H4 (cell line): ENCODE data around the gene HPCAL1. TPM values are rescaled to one million over a fixed set of nuclear protein-coding genes. Genes with fewer than 3 reads are reported as not detected.
"Not testable (repeated sequence)": the region's sequence is repeated elsewhere in the genome, so short reads cannot be mapped to it uniquely, and the experiment has no call there.

Experiments used
- DNase-seq: peaks from one replicate; pipeline ENCODE4 v3.0.0-alpha.2; 2015; ENCODE audit warnings: low spot score
- total RNA-seq: library from RNA; depleted of rRNA; stranded (reverse); fragments of >200 nt; shearing (Covaris generic); gene quantifications from 2 replicates; pipeline ENCODE4 v1.2.3, GENCODE V29; 2014; rRNA removed

Gene HPCAL1
- 40.4 and 50.8 TPM in 2 replicates for total RNA-seq

DNA sequence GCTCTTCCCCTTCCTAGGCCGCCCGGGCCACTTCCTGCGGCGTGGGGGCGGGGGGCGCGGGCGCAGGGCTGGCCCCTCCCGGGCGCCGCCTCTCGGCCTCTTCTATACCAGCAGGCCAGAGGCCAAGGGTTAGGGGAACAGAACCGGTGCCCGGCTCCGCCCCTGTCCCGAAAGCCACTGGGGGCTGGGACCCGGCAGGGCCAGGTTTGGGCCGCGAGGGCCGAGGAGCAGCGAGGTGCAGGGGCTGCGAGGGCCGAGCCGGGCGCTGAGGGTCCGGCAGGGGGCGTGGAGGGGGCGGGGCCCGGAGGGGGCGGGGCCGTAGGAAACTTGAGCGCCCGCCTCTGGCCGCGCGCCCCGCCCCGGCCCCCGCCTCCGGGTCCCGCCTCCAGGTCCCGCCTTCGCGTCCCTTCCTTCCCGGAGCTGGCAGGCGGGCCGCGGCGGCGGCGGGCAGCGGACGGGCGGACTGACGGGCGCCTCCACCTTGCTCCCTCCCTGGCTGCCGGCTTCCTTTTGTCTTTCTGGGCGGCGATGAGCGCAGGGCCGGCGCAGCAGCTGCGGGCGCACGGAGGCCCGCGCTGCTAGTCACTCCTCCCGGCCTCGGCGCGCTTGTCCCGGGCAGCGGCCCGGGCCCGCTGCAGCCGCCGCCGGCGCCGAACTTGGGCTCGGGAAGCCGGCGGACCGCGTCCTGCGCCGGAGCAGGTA, at the start of gene HPCAL1:
HPCAL1 (plus strand) TSS at position 426 of the 702 bp plus-strand sequence. CDS start 116,854 bp downstream, outside the sequence.
- DNase-seq = peak; percentile 47

DNA sequence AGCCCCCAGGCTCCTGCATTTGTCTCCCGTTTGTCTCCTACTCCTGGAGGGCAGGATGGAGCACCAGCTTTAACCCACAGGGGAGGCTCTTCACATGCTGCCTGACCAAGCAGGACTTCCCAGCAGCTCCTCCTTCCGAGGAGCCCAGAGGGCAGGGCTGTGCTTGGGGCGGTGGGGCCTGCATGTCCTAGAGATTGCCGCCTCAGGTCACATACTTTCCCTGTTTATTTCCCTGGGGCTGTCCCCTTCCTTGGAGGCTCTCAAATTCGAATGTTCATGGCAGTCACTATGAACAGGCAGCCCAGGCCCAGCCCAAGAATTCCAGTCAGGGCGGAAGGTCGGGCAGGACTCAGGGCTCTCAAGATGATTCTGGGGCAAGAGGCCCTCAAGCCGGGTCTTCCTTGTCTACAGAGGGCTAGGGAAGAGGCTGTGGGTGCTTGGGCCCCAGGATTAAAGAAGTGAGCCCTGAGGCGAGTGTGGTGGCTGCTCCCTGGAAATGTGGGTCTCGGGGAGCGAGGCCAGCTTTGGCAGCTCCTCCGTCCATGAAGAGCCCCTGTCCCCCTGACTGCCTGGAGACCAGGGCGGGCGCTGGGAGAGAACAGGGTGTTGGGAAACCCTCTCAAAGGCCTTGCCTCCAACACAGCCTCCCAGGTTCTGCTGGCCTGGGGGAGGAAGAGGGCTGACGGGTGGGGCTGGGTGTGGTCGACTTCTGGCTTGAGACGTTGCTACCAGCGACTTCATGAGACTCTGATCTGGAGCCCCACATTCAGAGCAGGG, 48.9 kb upstream of the HPCAL1 start:
- DNase-seq = no peak

DNA sequence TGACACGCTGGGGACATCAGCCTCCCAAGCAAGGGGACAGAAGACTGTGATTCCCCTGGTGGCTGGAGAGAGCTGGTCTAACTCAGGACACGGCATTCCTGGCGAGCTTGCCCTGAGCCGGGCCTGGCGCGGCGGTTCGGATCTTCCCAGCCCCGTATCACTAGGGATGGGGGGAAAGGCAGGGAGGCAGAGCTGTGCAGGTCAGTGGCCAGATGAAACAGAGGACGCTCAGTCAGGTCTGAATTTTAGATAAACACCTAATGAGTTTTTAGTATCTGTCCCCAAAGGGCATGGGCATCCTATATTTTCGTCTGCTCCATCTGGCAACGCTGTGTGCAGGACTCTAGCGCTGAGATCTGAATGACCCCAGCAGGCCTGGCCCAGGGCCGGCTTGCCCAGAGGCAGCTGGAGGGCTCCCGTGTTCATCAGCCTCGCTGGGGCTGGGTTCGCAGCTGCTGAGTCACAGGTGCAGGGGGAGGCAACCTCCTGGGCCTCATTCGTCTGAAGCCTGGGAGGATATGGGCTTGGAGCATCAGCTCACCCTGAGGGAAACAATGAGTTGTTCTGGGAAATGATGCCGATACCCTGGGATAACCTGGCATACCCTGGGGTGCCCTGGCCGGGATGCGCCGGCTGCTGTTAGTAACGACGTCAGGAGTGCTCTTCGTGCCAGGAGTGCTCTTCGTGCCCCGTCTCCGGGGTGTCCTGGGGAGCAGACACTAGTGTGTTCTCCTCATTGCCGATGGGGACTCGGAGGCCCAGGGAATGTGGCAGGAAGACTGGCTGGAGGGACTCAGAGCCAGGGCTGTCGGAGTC, 48.1 kb upstream of the HPCAL1 start:
- DNase-seq = peak; percentile 28

DNA sequence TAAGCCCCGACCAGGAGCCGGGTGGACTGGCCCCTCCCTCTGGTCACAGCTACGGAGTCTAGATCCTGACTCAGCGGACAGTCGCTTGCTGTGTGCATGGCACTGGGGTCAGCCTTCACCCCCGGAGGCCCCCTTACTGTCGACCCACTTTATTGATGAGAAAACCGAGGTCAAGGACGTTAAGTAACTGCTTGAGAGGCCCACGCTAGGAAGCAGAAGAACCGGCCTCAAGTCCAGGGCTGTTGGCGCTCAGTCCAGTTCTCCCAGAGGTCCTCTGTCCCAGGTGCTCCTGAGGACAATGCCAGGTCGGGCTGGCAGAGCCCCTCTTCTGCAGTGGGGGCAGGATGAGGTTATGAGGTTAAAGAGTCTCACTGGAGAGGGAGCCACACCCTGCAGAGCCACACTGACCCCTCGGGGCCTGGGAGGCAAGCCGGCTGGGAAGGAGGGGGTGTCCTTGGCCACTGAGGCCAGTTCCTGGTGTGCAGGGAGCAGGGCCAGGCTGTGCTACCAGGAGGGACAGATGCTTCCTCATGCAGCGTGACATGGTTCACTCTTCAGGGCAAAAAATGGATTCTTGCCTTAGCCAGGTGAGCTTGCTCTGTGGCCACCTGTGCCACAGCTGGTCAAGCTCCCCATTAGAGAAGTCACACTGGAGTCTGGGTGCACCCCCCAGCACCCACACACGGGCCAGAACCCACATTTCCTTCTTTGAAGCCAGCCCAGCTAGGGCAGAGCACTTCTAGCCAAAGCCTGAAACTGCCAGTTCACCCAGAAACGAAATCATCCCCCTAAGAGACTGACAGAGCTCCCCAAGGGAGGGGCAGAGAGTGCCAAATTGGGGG, 47.3 kb upstream of the HPCAL1 start:
- no peak for DNase-seq

DNA sequence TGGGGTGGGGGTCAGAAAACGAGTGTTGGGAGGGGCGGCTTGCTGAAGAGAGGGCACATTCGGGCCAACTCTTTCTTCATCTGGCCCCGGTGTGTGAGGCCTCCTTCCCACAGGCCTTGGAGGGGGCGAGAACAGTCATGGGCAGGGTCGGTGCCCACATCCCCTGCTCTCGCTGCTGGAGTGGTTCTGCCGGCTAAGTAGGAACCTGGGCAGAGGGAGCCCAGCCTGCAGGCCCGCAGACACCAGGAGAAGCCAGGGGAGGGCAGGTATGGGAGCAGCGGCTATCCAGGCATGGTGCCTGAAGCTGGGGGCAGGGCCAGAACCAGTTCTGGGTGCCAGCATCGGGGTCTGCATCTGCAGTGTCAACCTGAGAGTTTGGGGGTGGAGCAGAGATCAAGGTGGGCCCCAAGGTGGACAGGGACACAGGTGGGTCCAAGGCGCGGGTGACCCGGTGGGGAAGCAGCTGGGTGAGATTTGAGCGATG, 46.6 kb upstream of the HPCAL1 start:
- no peak for DNase-seq

DNA sequence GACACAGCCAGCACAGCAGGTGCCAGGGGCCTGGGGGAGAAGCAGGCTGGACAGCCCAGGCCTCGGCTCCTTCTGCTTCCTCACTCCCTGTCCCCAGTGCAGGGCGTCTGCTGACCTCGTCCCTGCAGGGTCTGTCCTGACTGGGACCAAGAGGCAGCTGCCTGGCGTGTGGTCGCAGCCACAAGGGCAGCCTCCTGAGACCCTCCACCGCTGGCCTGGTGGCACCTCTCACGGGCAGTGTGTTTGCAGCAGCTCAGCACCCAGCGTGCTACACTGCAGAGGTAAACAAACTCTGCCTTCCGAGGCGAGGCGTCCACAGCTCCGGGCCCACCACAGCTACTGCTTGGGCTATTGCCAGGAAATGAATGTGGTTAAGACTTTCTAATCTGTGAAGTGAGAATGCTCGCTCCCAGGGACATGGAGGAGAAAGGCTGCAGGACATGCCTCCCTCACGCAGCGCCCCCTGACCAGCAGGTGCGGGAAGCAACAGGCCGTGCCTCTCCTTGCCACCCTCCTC, 46.1 kb upstream of the HPCAL1 start:
- DNase-seq = peak; percentile 17

DNA sequence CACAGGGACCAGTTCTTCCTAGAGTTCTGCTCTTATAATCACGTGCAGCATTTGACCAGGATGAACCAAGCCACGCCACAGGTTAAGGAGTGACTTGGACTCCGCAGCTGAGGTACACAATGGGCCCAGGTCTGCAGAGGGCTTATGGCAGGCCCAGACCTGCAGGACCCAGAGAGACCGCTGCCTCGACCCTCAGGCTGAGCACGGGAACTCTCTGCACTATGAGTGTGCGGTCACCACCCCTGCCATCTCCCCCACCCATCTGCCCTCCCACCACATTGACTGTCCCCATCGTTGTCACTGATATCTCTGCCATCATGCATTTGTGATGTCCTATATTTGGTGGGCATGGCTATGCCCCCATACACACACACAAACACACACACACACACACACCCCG, 45.7 kb upstream of the HPCAL1 start:
- DNase-seq = no peak

DNA sequence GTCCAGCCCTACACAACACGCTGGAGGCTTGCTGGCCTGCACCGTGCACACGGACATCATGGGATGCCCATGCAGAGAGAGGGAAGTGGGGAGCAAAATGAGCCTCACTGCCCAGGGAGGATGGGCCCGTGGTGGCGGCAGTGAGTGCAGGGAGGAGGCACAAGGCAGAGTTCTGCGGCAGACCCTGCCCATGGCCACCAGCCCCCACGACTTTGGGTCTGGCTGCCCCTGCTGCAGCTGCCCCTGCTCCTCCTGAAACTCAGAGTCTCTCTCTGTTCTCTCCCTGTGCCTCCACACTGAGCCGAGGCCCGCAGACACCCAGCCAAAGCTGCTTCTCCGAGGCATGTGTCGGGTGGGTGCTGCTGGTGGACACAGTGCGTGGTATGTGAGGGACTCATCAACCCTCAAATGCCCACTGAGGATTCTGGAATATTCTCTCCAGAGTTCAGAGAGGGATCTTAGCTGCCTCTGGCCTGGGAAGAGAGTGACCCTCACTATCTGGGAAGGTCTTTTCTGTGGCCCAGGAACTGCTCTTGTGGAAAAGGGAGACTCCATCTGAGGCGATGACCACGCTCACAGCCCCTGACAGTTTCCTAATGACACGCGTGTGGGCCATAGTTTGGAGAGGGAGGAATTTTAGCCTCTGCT, 45.1 kb upstream of the HPCAL1 start:
- DNase-seq = no peak

DNA sequence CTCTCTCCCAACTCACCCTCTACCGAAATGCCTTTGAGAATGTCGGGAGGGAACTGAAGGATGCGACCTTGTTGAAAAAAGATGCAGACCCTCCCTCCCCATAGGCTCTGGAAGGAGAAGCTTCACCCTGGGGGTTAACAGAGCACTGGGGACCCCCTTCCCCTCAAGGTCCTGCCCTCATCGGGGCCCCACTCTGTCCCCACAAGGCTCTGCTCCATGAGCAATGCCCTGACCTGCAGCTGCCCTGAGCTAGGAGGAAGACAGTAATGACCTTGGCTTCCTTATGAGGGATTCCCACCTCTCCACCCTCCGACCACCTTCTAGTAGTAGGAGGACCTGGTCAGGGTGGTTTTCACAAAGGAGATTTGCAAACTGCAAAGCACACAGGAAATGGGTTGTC, 44.4 kb upstream of the HPCAL1 start:
- DNase-seq = no peak

DNA sequence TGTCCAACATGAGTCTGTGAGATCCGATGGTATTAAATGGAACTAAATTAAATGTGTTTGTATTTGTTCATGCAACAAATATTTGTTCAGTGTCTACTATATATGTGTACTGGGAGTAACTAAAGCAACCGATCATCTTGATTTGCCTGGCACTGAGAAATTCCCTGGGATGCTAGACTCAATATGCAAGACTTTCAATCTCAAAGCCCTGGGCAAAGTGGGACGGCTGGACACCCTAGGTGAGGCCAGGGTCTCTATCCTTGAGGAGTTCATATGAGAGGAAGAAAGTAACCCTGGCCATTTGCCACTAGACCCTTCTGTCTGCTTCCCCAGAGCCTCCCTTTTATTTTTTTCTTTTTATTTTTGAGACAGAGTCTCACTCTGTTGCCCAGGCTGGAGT, 44.0 kb upstream of the HPCAL1 start:
- no peak for DNase-seq

DNA sequence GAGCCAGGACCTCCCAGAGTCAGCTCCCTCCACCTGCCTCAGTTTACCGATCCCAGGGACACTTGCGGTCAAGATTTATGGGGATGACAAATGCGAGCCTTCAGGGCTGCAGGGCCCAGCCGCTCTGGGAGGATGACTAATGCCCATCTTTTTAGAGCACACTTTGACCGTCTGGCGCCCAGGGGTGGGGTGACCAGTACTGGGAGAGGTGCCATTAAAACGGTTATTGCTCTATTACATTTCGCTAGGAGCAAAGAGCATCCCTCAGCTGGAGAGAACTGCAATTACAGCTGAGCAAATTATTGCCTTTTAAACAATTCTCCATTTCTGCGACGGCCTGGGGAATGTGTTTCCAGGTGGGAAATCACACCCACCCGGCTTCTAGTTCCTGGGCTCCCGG, 42.6 kb upstream of the HPCAL1 start:
- no peak for DNase-seq

DNA sequence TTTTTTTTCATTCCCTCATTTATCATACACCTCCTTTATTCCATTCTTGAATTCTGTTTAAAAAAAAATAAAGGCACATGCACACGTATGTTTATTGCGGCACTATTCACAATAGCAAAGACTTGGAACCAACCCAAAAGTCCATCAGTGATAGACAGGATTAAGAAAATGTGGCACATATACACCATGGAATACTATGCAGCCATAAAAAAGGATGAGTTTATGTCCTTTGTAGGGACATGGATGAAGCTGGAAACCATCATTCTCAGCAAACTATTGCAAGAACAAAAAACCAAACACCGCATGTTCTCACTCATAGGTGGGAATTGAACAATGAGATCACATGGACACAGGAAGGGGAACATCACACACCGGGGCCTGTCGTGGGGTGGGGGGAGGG, 39.2 kb upstream of the HPCAL1 start:
- DNase-seq = not testable (repeated sequence)

DNA sequence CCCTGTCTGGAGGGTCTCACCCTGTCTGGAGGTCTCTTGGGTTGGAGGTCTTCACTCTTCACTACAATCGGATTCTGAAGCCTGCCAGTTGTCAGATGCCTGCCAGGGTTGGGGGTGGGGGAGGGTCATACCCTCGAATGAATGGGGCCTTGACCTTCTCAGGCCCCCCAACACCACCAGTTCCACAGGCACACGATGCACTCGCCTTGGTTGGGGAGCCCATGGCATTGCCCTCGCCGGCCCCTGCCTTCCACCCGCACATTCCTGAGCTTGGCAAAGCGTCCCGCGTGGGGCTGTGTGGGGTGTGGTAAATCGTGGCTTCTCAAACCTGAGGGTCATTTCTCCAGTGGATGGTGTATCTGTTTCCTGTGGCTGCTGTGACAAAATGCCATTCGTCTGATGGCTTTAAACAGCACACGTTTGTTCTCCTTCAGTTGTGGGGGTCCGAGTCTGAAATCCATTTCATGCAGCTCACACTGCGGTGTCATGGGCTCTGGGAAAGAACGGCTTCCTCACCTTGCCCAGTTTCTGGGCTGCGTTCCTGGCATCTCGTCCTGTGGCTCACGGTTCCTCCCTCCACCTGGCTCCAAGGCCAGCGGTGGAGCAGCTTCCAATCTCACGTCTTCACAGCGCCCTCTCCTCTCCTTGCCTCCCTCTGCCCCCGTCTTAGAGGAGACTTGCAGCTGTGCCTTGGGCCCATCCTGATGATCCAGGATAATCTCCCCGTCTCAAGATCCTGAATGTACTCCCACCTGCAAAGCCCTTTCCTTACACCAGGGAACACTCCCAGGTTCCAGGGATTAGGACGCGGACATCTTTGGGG, 38.0 kb upstream of the HPCAL1 start:
- DNase-seq = no peak

DNA sequence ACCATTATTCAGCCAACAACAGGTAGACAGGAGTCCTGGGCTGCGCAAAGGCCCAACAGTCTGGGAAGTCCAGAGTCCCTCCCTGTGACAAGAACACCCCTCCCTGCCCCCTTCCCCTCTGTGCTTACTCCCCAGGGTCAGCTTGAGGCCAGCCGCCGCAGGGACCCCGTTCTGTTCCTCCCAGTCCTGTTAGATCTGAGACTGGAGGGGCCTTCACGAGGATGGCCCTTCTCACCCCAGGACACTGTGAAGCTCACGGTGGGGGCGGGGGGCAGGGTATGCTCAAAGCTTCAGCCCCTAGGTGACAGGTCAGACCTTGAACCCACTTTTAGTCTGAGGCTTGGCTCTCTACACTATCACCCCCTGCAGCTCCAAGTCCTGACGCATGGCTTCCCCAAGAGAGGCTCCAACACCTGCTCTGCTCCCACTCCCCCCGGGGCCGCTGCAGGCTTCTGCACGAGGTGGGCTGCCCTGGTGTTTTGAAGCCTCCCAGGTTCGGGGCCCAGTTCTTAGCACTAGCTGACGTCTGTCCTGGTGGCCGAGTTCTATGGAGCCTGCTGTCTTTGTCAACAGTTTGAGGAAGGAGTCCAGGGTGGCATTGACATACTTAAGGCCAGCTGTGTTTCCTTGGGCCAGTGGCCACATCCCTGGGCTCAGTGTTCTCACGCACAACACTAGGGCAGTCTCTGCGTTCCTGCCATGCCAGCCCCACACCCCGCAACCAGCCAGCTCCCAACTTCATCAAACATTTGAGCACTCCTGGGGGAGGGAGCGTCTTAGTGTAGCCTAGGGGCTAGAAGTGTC, 37.2 kb upstream of the HPCAL1 start:
- no peak for DNase-seq

DNA sequence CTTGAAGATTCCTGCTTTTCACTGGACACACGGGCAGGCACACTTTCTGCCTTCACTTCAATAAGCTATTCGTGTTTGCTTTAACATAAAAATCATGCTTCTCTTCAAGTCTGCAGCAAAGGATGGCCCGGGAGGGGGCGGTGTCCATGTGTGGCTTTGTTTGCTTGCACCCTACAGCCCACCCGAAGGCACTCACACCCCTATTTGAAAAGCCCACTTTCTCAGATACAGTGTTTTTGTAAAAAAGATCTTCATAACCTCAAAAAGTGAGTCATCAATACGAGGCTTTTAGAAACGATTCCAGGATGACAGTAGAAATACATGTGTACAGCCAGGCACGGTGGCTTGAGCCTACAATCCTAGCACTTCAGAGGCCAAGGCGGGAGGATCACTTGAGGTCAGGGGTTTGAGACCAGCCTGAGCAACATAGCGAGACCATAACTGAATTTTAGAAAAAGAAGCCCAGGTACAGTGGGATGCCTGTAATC, 36.5 kb upstream of the HPCAL1 start:
- no peak for DNase-seq

DNA sequence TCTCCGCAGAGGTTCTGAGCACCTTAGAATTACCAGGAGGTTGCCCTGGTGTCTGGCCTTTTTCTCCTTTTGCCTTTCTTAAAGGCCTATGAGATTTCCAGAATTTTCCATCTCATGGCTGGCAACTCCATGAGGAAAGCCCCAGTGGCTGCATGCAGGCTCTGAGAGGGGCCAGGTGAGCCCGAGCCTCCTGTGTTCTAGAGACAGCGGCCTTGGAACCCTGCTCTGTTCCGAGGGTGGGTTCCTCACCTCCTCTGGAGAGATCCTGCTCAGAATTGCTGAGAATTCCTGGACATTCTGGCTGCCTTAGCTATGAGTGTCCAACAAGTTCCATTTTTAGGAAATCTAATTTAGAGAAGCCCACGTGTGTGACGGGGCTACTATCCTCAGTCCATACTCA, 35.7 kb upstream of the HPCAL1 start:
- DNase-seq = no peak

DNA sequence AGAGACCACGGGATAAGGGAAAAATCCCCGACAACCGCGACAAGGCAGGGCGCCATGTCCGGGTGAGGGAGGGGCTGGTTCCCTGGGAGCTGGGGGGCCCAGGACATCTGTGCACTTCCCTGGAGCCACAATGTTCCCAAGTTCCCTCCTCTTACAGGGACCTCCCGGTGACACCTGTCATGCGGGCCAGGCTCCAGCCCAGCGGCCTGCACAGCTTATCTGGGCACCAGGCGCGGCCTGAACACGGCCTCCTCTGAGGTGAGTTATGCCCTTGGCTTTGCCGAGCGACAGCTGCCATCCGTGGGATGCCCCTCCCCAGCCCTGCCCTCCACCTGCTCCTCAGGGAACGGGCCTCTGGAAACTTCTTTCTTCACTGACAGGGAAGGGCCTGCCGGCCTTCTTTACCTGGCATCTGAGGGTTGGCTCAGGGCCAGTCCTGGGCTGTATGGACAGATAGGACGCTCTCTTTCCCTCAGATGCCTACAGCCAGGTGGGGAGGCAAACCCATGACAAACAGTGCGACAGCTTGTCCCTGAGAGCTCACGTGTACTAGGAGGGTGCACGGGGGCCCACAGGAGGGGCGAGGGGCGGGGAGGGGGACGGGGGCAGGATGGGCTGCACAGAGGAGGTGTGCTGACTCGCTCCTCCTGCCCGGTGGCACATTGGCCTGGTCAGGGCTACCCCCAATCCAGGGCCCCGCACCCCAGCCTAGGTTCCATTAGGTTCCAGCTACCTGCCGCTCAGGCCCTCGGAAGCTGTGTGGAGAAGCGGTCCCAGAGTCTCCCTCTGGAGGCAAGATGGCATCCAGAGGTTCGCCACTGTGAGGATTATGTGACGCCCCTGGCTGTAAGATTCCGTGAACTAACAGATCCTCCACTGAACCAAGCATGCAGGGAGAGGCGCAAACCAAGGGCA, 34.9 kb upstream of the HPCAL1 start:
- DNase-seq = no peak

DNA sequence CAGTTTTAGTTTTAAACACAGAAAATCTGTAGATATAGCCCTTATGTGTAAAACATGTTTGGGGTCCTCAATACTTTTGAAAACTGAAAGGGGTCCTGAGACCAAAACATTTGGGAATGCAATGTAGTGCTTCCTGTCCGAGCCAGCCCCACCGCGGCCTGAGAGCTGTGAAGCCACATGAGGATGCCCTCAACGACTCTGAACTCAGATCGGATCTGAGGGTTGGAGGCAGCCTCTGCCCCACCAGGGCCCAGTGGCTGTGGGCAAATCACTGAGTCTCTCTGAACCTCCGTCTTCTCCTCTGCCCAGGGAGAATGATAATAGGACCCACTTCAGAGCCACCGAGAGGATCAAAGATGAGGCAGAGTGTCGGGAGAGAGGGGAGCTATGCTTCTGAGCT, 33.4 kb upstream of the HPCAL1 start:
- DNase-seq = no peak
